Suprapubic skin (tissue), 4 donors: ENCODE data around the gene NDUFA3. TPM values are rescaled to one million over a fixed set of nuclear protein-coding genes. Genes with fewer than 3 reads are reported as not detected.

Source experiments
- DNase-seq, 2 donors: peaks; one replicate each; pipeline ENCODE4 v3.0.0-alpha.2; 2019; ENCODE audit warnings: low spot score in 2 of 2
- H3K27ac ChIP-seq: fragments of 200-600 bp; sonication (generic); one replicate; pipeline ENCODE4 v1.5.1; 2019
- H3K27me3 ChIP-seq: fragments of 200-600 bp; sonication (generic); one replicate; pipeline ENCODE4 v1.5.1; 2019
- H3K36me3 ChIP-seq: fragments of 200-600 bp; sonication (generic); one replicate; pipeline ENCODE4 v1.5.1; 2019
- H3K4me1 ChIP-seq: fragments of 200-600 bp; sonication (generic); one replicate; pipeline ENCODE4 v1.5.1; 2019
- H3K4me3 ChIP-seq: fragments of 200-600 bp; sonication (generic); one replicate; pipeline ENCODE4 v1.5.1; 2019; ENCODE audit warnings: mild to moderate bottlenecking
- H3K9me3 ChIP-seq: fragments of 200-600 bp; sonication (generic); one replicate; pipeline ENCODE4 v1.5.1; 2019
- EP300 ChIP-seq: sonication (generic); formaldehyde crosslinking; IDR thresholded peaks from one replicate; pipeline ENCODE4 v1.6.1; 2017; ENCODE audit warnings: antibody characterized with exemption
- POLR2A ChIP-seq, 2 donors: fragments of 450-650 bp; IDR thresholded peaks; one replicate each; pipeline ENCODE4 v1.6.1; 2017; ENCODE audit warnings: antibody characterized with exemption in 2 of 2, mild to moderate bottlenecking in 2 of 2, moderate library complexity in 2 of 2
- POLR2AphosphoS5 ChIP-seq, 3 donors: sonication (generic); formaldehyde crosslinking; IDR thresholded peaks; one replicate each; pipeline ENCODE4 v1.6.1; 2017; ENCODE audit warnings: antibody characterized with exemption in 3 of 3
- WGBS: methylation state at CpG from one replicate; pipeline ENCODE4 v1.1.5; 2018; 5-methylcytosine and 5-hydroxymethylcytosine counted together
- total RNA-seq, 4 donors: library from RNA; depleted of rRNA; stranded (reverse); fragments of >200 nt; gene quantifications; one replicate each; pipeline ENCODE4 v1.1.0, GENCODE V29; 2016
- TF ChIP-seq, protein P1 (sequence below), 2 donors: fragments of 200-600 bp in 1 of 2; fragments of 450-650 bp in 1 of 2; sonication (generic) in 1 of 2; IDR thresholded peaks; one replicate each; pipeline ENCODE4 v1.5.1; 2016 to 2019; ENCODE audit warnings: antibody characterized with exemption in 2 of 2, mild to moderate bottlenecking in 1 of 2, moderate library complexity in 1 of 2

NDUFA3 gene
- total RNA-seq, 4 donors from 2014 or later = 23.1 to 71.9 (median 46.4) TPM

GRCh38 chr19:54109651-54110050, 7.0 kb downstream of the NDUFA3 start:
- 73% methylated on average over 6 of the region's 6 CpGs for WGBS
- no peak overlapping the region for H3K27ac ChIP-seq
- no peaks in the 10 kb centered on the region for H3K9me3 ChIP-seq
- no peaks in the 10 kb centered on the region for H3K27me3 ChIP-seq
- peaks cover 63% of the 10 kb centered on the region for H3K36me3 ChIP-seq
- peaks cover 8% of the 10 kb centered on the region for H3K4me1 ChIP-seq
- H3K4me3 ChIP-seq = no peak overlapping the region
- DNase-seq = no peak
- TF ChIP-seq EP300 (no peak), POLR2A (IDR thresholded peaks at IDR 0.05) (no peak), POLR2AphosphoS5 (IDR thresholded peaks at IDR 0.05) (no peak)
- TF ChIP-seq, protein P1, sequence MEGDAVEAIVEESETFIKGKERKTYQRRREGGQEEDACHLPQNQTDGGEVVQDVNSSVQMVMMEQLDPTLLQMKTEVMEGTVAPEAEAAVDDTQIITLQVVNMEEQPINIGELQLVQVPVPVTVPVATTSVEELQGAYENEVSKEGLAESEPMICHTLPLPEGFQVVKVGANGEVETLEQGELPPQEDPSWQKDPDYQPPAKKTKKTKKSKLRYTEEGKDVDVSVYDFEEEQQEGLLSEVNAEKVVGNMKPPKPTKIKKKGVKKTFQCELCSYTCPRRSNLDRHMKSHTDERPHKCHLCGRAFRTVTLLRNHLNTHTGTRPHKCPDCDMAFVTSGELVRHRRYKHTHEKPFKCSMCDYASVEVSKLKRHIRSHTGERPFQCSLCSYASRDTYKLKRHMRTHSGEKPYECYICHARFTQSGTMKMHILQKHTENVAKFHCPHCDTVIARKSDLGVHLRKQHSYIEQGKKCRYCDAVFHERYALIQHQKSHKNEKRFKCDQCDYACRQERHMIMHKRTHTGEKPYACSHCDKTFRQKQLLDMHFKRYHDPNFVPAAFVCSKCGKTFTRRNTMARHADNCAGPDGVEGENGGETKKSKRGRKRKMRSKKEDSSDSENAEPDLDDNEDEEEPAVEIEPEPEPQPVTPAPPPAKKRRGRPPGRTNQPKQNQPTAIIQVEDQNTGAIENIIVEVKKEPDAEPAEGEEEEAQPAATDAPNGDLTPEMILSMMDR (IDR thresholded peaks at IDR 0.05) = no peak

GRCh38 chr19:54114340-54115108, 11.9 kb downstream of the NDUFA3 start:
- Histone ChIP-seq H3K36me3 (peaks cover 36% of the 10 kb centered on the region), H3K9me3 (no peaks in the 10 kb centered on the region), H3K4me1 (peaks cover 25% of the 10 kb centered on the region), H3K27me3 (no peaks in the 10 kb centered on the region), H3K27ac (no peak overlapping the region), H3K4me3 (peak overlapping the region; percentile 75)
- WGBS = 32% methylated on average over 23 of the region's 28 CpGs
- peak in 1 of 2 donors; percentile 60 for DNase-seq
- TF ChIP-seq POLR2A (IDR thresholded peaks at IDR 0.05) (no peak), POLR2AphosphoS5 (IDR thresholded peaks at IDR 0.05) (no peak), EP300 (no peak)
- TF ChIP-seq, protein P1 (IDR thresholded peaks at IDR 0.05) = no peak

DNA sequence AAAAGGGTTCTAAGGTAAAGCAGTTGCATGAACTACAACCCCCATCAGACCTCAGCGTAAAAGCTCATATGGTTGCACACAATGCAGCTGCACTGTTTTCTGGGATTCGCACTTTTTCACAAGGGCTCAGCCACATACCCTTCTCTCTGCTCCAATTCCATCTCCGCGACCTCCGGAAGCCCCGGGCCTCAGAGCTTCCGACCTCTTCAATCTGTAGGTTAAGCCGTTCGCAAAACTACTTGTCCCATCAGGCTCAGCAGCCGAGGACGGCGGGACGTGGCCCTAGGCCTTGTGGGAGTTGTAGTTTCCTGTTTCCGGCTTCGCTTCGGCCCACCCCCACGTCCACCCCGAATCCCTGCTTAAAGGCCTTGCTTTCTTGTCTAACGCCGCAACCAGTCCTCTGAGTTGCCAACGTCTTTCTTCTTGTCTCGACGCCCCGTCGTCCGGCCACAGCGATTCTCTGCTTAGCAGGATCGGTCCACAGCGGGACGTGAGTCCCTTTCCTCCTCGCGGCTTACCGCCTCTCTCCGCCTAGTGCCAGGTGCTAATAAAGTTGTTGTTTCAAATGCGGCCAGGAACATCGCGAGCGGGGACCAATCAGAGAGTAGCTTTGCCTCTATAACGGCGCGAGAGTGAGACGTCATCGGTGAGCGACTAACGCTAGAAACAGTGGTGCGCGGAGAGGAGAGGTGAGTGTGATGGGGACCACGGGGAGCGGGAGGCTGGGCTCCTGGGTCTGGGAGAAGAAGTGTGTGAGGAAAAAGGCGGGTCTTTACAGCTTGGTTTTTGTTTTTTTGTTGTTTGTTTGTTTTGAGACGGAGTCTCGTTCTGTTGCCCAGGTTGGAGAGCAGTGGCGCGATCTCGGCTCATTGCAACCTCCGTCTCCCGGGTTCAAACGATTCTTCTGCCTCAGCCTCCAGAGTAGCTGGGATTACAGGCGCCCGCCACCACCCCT, 12.7 kb downstream of the NDUFA3 start, which contains the start of the genes PRPF31 and TFPT:
TSS of gene PRPF31 (plus strand) at position 646 of the 955 bp plus-strand sequence. CDS start 2,525 bp downstream, outside the sequence.
TSS of gene TFPT (minus strand) at position 549 of the 955 bp plus-strand sequence. CDS start at position 161, 388 bp downstream.
- 1% methylated on average over 60 of the region's 60 CpGs for WGBS
- TF ChIP-seq POLR2A (IDR thresholded peaks at IDR 0.05) (peak in 1 of 2 donors; percentile 53), EP300 (no peak), POLR2AphosphoS5 (IDR thresholded peaks at IDR 0.05) (peak in 2 of 3 donors; percentile 95 to 99)
- TF ChIP-seq, protein P1 (IDR thresholded peaks at IDR 0.05) = no peak

GRCh38 chr19:54121259-54121658, 18.6 kb downstream of the NDUFA3 start:
- Histone ChIP-seq H3K27ac (no peak overlapping the region), H3K4me1 (peaks cover 9% of the 10 kb centered on the region), H3K36me3 (peaks cover 83% of the 10 kb centered on the region), H3K27me3 (no peaks in the 10 kb centered on the region), H3K4me3 (no peak overlapping the region), H3K9me3 (no peaks in the 10 kb centered on the region)
- TF ChIP-seq POLR2A (IDR thresholded peaks at IDR 0.05) = no peak
- no peak for TF ChIP-seq EP300
- TF ChIP-seq, protein P1 (IDR thresholded peaks at IDR 0.05) = no peak
- TF ChIP-seq POLR2AphosphoS5 (IDR thresholded peaks at IDR 0.05) = no peak
- WGBS = 80% methylated on average over 10 of the region's 10 CpGs
- no peak for DNase-seq

More for the DNA sequence above, 12.7 kb downstream of the NDUFA3 start, which contains the start of the genes PRPF31 and TFPT:
- H3K9me3 ChIP-seq = no peaks in the 10 kb centered on the region
- H3K4me1 ChIP-seq = peaks cover 25% of the 10 kb centered on the region
- peaks cover 36% of the 10 kb centered on the region for H3K36me3 ChIP-seq
- peak within 1 kb of the TSS; percentile 75 for H3K4me3 ChIP-seq
- DNase-seq = peak; percentile 98 to 99
- H3K27me3 ChIP-seq = no peaks in the 10 kb centered on the region
- H3K27ac ChIP-seq = peak within 1 kb of the TSS; percentile 87
